ENCODE results near the gene DLG4.

DNA sequence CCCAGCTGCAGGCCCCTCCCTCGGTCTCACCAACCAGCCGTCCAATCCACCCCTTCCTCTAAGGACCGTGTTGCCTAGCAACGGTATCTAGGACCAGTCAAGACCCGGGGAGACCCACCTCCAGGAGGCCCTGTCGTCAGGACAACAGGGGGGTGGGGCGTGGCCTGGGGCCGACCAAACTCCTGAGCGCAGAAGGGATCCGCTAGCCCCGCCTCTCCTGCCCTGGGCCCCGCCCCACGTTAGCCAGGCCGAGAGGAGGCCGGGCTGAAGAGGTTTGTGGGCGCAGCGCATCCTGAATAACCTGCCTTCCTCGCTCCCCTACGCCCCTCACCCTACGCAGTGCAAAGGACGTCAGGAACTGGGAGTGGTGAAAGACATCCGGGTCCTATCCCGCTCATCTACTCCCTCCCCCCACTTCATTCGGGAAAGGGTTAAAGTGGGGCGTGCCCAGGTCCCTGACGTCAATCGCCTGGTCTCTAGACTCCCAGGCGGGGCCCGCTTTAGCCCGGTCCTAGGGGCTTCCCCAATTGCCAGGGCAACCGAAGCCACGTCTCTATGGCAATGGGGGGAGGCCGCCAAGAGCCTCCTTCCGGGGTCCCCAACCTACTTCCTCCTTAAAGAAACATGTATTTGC, 14.7 kb downstream of the DLG4 start:
- TF ChIP-seq, protein P1, sequence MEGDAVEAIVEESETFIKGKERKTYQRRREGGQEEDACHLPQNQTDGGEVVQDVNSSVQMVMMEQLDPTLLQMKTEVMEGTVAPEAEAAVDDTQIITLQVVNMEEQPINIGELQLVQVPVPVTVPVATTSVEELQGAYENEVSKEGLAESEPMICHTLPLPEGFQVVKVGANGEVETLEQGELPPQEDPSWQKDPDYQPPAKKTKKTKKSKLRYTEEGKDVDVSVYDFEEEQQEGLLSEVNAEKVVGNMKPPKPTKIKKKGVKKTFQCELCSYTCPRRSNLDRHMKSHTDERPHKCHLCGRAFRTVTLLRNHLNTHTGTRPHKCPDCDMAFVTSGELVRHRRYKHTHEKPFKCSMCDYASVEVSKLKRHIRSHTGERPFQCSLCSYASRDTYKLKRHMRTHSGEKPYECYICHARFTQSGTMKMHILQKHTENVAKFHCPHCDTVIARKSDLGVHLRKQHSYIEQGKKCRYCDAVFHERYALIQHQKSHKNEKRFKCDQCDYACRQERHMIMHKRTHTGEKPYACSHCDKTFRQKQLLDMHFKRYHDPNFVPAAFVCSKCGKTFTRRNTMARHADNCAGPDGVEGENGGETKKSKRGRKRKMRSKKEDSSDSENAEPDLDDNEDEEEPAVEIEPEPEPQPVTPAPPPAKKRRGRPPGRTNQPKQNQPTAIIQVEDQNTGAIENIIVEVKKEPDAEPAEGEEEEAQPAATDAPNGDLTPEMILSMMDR (tag by site-specific recombination; IDR thresholded peaks at IDR 0.05) = no peak
- peak; percentile 59; the same call in 1 of the 2 replicates for TF ChIP-seq ZNF324 (tag by site-specific recombination; IDR thresholded peaks at IDR 0.05)
- TF ChIP-seq ZNF549 (tag by site-specific recombination; IDR thresholded peaks at IDR 0.05) = no peak
- peak; percentile 84 for TF ChIP-seq MYNN (tag by site-specific recombination; IDR thresholded peaks at IDR 0.05; ENCODE audit: borderline replicate concordance)
- TF ChIP-seq, protein P2, sequence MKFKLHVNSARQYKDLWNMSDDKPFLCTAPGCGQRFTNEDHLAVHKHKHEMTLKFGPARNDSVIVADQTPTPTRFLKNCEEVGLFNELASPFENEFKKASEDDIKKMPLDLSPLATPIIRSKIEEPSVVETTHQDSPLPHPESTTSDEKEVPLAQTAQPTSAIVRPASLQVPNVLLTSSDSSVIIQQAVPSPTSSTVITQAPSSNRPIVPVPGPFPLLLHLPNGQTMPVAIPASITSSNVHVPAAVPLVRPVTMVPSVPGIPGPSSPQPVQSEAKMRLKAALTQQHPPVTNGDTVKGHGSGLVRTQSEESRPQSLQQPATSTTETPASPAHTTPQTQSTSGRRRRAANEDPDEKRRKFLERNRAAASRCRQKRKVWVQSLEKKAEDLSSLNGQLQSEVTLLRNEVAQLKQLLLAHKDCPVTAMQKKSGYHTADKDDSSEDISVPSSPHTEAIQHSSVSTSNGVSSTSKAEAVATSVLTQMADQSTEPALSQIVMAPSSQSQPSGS (tag by site-specific recombination; IDR thresholded peaks at IDR 0.05; ENCODE audit: low read depth) = peak; percentile 55
- no peak for TF ChIP-seq ZFP3 (tag by site-specific recombination; IDR thresholded peaks at IDR 0.05; ENCODE audit: low read depth)
- TF ChIP-seq, protein P3, sequence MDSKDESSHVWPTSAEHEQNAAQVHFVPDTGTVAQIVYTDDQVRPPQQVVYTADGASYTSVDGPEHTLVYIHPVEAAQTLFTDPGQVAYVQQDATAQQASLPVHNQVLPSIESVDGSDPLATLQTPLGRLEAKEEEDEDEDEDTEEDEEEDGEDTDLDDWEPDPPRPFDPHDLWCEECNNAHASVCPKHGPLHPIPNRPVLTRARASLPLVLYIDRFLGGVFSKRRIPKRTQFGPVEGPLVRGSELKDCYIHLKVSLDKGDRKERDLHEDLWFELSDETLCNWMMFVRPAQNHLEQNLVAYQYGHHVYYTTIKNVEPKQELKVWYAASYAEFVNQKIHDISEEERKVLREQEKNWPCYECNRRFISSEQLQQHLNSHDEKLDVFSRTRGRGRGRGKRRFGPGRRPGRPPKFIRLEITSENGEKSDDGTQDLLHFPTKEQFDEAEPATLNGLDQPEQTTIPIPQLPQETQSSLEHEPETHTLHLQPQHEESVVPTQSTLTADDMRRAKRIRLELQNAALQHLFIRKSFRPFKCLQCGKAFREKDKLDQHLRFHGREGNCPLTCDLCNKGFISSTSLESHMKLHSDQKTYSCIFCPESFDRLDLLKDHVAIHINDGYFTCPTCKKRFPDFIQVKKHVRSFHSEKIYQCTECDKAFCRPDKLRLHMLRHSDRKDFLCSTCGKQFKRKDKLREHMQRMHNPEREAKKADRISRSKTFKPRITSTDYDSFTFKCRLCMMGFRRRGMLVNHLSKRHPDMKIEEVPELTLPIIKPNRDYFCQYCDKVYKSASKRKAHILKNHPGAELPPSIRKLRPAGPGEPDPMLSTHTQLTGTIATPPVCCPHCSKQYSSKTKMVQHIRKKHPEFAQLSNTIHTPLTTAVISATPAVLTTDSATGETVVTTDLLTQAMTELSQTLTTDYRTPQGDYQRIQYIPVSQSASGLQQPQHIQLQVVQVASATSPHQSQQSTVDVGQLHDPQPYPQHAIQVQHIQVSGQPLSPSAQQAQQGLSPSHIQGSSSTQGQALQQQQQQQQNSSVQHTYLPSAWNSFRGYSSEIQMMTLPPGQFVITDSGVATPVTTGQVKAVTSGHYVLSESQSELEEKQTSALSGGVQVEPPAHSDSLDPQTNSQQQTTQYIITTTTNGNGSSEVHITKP (tag by site-specific recombination; IDR thresholded peaks at IDR 0.05) = peak; percentile 89
- no peak for TF ChIP-seq ZNF354C (tag by site-specific recombination; IDR thresholded peaks at IDR 0.05; ENCODE audit: borderline replicate concordance, low read depth)
- no peak for TF ChIP-seq ZNF211 (tag by site-specific recombination; IDR thresholded peaks at IDR 0.05; ENCODE audit: low read depth)

All from HEK293 (cell line).